Sigmoid colon (tissue), 7 donors: ENCODE data around the gene GSE1. TPM values are rescaled to one million over a fixed set of nuclear protein-coding genes. Genes with fewer than 3 reads are reported as not detected.

ENCODE experiments used
- DNase-seq: peaks from one replicate; pipeline ENCODE4 v3.0.0-alpha.2; 2019
- H3K27ac ChIP-seq, 4 donors: fragments of 200-600 bp; sonication (generic); one replicate each; pipeline ENCODE4 v1.5.1; 2016 to 2019; ENCODE audit warnings: mild to moderate bottlenecking in 1 of 4
- H3K27me3 ChIP-seq, 3 donors: fragments of 200-600 bp; sonication (generic); one replicate each; pipeline ENCODE4 v1.5.1; 2019; ENCODE audit warnings: mild to moderate bottlenecking in 1 of 3
- H3K36me3 ChIP-seq, 4 donors: fragments of 200-600 bp; sonication (generic); one replicate each; pipeline ENCODE4 v1.5.1; 2016 to 2019
- H3K4me1 ChIP-seq, 4 donors: fragments of 200-600 bp; sonication (generic); one replicate each; pipeline ENCODE4 v1.5.1; 2017 to 2019
- H3K4me3 ChIP-seq, 4 donors: fragments of 200-600 bp; sonication (generic); one replicate each; pipeline ENCODE4 v1.5.1; 2017 to 2019; ENCODE audit warnings: mild to moderate bottlenecking in 2 of 4, moderate library complexity in 1 of 4
- H3K9me3 ChIP-seq, 4 donors: fragments of 200-600 bp in 3 of 4; sonication (generic) in 3 of 4; one replicate each; pipeline versions ENCODE4 v1.5.1 to v1.6.1; 2013 to 2019
- CTCF ChIP-seq, 4 experiments: fragments of 450-650 bp in 3 of 4; fragments of 200-600 bp in 1 of 4; IDR thresholded peaks; one replicate each; pipeline ENCODE4 v1.5.1; 2016 to 2019; ENCODE audit warnings: antibody characterized with exemption in 4 of 4, mild to moderate bottlenecking in 3 of 4, moderate library complexity in 2 of 4
- EP300 ChIP-seq, 4 donors: sonication (generic); formaldehyde crosslinking; IDR thresholded peaks; one replicate each; pipeline ENCODE4 v1.6.1; 2017; ENCODE audit warnings: antibody characterized with exemption in 4 of 4
- POLR2A ChIP-seq, 2 donors: fragments of 450-650 bp; IDR thresholded peaks; one replicate each; pipeline ENCODE4 v1.6.1; 2016; ENCODE audit warnings: antibody characterized with exemption in 2 of 2, mild to moderate bottlenecking in 2 of 2, moderate library complexity in 2 of 2
- POLR2AphosphoS5 ChIP-seq, 4 donors: sonication (generic); formaldehyde crosslinking; IDR thresholded peaks; one replicate each; pipeline ENCODE4 v1.6.1; 2017; ENCODE audit warnings: antibody characterized with exemption in 4 of 4
- WGBS, 2 donors: extraction: QIAGEN DNeasy Blood & Tissue Kit; methylation state at CpG; one replicate each; pipeline ENCODE4 v1.1.7; 2013; 5-methylcytosine and 5-hydroxymethylcytosine counted together
- intact Hi-C: fragments of 100-400 bp; cut with DNase I; formaldehyde crosslinking; loops from one replicate; pipeline ENCODE4 v1.15.1; 2023
- polyA plus RNA-seq, 3 donors: library from polyadenylated mRNA; stranded (reverse); fragments of 200-250 nt; gene quantifications; one replicate each; pipeline ENCODE4 v1.2.3, GENCODE V29; 2013
- total RNA-seq, 4 donors: library from RNA; depleted of rRNA; stranded (reverse); fragments of >200 nt; gene quantifications; one replicate each; pipeline ENCODE4 v1.1.0, GENCODE V29; 2016
- donor health status: healthy with polysubstance abuse.
- donor health status: Bipolar disorder and iron deficiency.
- donor health status: healthy.

GSE1 gene
- total and polyA plus RNA-seq, 7 donors, result 12.0 to 76.7 (median 42.5) TPM

DNA sequence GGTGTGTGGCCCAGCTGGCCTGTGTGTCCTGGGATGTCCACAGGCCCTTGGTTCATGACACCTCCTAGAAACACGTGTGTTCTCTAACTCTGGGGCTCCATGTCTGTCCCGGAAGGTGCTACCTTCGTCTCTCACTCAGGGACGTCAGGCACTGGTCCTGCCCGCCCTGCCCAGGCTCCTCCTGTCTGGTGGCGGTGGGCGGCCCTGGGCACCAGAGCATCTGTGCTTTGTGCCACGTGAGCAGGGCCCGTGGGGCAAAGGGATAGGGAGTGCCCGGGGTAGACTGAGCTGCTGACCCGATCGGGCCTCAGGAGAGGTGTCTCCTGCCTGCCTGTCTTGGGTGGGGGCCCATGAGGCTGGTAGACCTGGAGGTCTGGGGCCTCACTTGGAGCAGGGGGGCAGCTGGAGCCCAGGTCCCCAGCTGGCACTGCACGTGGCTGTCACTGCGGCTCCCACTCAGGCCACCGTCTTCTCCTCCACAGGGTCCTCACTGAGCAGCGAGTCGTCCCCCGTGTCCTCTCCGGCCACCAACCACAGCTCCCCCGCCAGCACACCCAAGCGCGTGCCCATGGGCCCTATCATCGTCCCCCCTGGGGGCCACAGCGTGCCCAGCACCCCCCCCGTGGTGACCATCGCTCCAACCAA is 35.1 kb downstream of the GSE1 start:
- intact Hi-C loops, result no loop called here
- WGBS, 2 donors, result 87 to 93% methylated on average over 26 of the region's 26 CpGs
- TF ChIP-seq POLR2AphosphoS5 (IDR thresholded peaks at IDR 0.05) (no peak), POLR2A (IDR thresholded peaks at IDR 0.05) (no peak), EP300 (IDR thresholded peaks at IDR 0.05) (no peak), CTCF (IDR thresholded peaks at IDR 0.05) (no peak)
- Histone ChIP-seq H3K27ac (no peak overlapping the region), H3K4me3 (no peak overlapping the region), H3K4me1 (peaks cover 0 to 43% (median 40%) of the 10 kb centered on the region in 4 donors), H3K27me3 (no peaks in the 10 kb centered on the region), H3K9me3 (no peaks in the 10 kb centered on the region), H3K36me3 (peaks cover 0 to 16% (median 7%) of the 10 kb centered on the region in 4 donors)
- DNase-seq, result no peak

DNA sequence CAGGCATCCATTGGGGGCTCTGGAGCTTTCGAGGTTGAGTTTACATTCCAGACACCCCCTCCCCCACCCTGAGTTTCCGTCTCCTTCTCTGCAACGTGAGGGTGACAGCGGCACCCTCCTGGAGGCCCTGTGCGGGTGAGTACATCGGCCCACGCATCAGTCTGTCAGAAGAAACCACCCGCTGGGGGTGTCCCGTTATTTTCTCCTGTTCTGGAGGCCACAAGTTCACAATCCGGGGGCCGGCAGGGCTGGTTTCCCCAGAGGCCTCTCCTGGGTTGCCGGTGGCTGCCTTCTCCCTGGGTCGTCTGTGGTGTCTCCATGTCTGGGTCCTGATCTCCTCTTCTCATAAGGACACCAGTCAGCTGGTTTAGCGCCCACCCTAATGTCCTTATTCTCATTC is 35.7 kb downstream of the GSE1 start:
- Histone ChIP-seq H3K4me1 (peaks cover 0 to 43% (median 40%) of the 10 kb centered on the region in 4 donors), H3K4me3 (no peak overlapping the region), H3K9me3 (no peaks in the 10 kb centered on the region), H3K27ac (no peak overlapping the region), H3K27me3 (no peaks in the 10 kb centered on the region), H3K36me3 (peaks cover 0 to 16% (median 7%) of the 10 kb centered on the region in 4 donors)
- WGBS, 2 donors, result 83 to 85% methylated on average over 14 of the region's 14 CpGs
- intact Hi-C loops, result no loop called here
- TF ChIP-seq EP300 (IDR thresholded peaks at IDR 0.05), result no peak
- TF ChIP-seq CTCF (IDR thresholded peaks at IDR 0.05), result no peak
- no peak for TF ChIP-seq POLR2AphosphoS5 (IDR thresholded peaks at IDR 0.05)
- no peak for TF ChIP-seq POLR2A (IDR thresholded peaks at IDR 0.05)
- no peak for DNase-seq

DNA sequence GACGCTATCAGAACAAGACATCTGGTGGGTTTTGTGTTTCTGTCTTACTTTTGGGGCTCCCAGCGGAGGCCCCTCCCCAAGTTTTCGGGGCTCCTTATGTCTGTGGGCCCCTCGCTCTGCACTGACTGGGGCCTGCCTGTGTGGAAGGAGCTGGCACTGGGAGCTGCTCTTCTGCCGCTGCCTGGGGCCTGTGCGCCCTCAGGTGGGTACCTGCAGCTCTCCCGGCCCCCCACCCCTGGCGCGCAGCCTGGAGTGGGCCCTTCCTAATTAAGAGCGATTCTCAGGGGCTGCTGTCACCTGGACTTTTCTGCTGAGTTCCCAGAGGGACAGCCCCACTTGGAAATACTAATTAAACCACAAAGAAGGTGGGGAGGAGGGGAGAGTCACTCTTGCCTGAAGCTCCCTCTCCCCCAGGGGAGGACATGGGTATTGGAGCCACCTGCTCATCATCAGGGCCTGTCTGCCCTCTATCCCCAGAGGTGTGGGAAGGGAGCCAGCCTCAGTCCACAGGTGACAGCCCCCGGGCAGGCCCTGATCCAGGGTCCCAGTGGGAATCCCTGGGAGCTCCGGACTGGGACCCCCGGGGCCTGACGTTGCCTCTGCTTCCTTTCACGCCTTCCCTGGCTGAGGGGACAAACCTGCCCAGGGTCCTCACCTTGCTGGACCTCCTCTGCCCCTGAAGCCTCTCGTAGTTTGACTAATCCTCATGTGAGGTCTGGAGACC is 36.5 kb downstream of the GSE1 start:
- intact Hi-C loops, result no loop called here
- Histone ChIP-seq H3K4me3 (no peak overlapping the region), H3K27ac (no peak overlapping the region), H3K4me1 (peaks cover 0 to 47% (median 44%) of the 10 kb centered on the region in 4 donors), H3K36me3 (peaks cover 0 to 21% (median 10%) of the 10 kb centered on the region in 4 donors), H3K9me3 (no peaks in the 10 kb centered on the region), H3K27me3 (no peaks in the 10 kb centered on the region)
- no peak for TF ChIP-seq POLR2AphosphoS5 (IDR thresholded peaks at IDR 0.05)
- no peak for TF ChIP-seq CTCF (IDR thresholded peaks at IDR 0.05)
- TF ChIP-seq POLR2A (IDR thresholded peaks at IDR 0.05), result no peak
- no peak for TF ChIP-seq EP300 (IDR thresholded peaks at IDR 0.05)
- 73 to 82% methylated on average over 16 of the region's 16 CpGs for WGBS, 2 donors
- DNase-seq, result no peak

DNA sequence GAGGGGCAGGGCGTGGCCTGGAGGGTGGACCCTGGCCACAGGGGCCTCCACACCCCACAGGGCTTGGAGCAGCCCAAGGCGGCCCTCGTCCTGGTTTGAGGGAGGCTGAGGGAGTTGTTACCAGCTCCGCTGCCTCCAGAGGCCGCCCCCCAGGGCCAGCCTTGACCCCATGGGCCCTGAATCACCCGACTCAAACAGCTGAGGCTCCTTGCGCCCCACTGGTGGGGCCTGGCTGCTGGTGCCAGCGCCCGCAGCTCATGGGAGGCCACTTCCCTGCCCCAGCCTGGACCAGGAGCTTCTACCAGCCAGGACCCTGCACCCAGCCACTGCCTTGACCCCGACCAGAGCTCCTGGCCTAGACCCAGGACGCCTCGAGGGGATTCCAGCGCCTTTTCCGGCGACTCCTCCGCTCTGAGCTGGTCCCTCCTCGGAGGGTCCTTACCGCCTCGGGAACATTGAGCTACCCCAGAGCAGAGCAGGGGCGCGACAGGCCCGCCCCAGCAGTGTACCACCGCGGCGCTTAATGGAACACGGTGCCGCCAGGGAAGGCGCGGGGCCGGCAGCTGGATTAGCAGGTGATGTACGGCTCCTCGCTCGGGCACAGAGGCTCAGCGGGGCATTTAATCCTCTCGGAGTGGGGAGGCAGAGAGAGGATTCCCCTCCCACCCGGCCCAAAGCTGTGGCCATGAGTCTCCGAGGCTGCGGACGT is 37.2 kb downstream of the GSE1 start:
- H3K4me1 ChIP-seq, result peaks cover 0 to 54% (median 45%) of the 10 kb centered on the region in 4 donors
- intact Hi-C loops, result no loop called here
- no peaks in the 10 kb centered on the region for H3K9me3 ChIP-seq
- TF ChIP-seq CTCF (IDR thresholded peaks at IDR 0.05), result no peak
- TF ChIP-seq POLR2A (IDR thresholded peaks at IDR 0.05), result no peak
- no peak for TF ChIP-seq POLR2AphosphoS5 (IDR thresholded peaks at IDR 0.05)
- TF ChIP-seq EP300 (IDR thresholded peaks at IDR 0.05), result no peak
- H3K36me3 ChIP-seq, result peaks cover 0 to 28% (median 17%) of the 10 kb centered on the region in 4 donors
- H3K4me3 ChIP-seq, result no peak overlapping the region
- H3K27me3 ChIP-seq, result no peaks in the 10 kb centered on the region
- DNase-seq, result no peak
- 91 to 93% methylated on average over 39 of the region's 39 CpGs for WGBS, 2 donors
- peak overlapping the region in 3 of 4 donors; percentile 51 to 91 (median 89) for H3K27ac ChIP-seq
